Measurements from ENCODE around the gene SCN5A.

SCN5A gene

GRCh38 chr3:38599886-38600285 is 49.6 kb downstream of the SCN5A start:
- DNase-seq (ENCODE audit: low spot score): no peak

GRCh38 chr3:38598791-38599190 is 50.7 kb downstream of the SCN5A start:
- no peak for DNase-seq (ENCODE audit: low spot score)

DNA sequence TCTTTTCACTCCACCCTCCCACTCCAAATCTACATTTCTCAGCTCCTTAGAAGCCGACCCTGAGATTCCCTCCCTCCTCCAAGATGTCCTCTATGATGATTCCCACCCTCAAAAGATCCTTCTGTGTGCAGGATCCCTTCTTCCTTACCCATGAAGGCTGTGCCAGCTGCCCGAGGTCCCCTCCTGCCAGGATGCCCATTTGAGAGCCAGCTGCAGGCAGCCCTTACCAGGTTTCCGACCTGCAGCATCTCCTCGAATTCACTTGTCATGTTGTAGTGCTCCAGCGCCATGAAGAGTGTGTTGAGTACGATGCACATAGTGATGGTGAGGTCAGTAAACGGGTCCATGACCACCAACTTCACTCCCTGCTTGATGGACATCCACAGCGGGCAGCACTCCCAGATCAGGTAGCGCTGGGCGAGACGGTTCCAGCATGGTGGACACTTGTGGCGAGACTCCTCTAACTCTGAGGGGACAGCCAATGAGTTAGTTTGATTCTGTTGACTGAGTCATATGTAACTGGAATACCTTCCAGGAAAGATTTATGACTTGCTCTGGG is 51.9 kb downstream of the SCN5A start:
- DNase-seq (ENCODE audit: low spot score): no peak

GRCh38 chr3:38595393-38595792 is 54.1 kb downstream of the SCN5A start:
- DNase-seq (ENCODE audit: low spot score): no peak

DNA sequence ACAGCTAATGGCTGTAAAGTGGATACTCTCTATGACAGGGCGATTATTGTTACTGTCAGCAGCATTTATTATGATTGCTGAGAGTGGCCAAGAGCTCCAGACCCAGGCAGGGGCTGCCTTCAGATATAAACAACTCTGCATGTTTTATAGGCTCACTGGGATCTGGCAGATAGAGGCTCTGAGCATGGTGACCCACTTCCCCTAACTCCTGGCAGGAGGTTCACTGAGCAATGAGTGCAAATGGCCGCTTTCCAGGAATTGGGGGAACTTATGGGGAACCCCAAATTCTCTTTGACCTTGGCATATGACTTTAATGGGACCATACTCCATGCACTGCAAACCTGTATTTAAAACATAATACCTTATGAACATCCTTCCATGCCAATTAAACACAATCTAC is 59.0 kb downstream of the SCN5A start:
- no peak for DNase-seq (ENCODE audit: low spot score)

- no peak for DNase-seq (ENCODE audit: low spot score)
Measured at GRCh38 chr3:38588995-38589937, 60.2 kb downstream of the SCN5A start.

DNA sequence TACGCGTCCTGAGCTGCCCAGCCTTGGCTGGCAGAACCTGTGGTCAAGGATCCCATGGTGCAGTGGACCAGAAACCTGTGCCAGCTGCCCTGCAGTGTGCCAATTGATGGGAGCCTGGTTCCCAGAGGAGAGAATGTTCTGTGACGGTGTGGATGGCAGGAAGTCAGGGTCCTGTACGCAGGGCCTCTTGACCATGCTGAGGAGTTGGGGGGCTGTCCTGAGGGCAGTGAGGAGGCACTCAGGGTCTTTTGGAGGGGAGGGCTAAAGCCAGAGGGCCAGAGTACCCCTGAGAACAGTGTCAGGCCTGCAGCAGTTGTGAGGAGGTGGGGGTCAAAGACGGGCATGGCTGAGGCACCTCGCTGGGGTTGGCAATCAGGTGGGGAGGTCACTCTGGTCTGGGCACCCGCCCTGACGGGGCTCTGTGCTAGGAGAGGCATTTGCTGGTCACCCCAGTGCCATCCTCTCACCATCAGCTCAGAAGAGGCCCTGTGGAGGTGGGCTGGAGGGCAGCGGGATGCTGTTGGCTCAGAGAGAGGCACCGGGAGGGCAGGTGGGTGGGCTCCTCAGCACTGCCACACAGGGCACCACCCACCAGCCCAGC is 61.0 kb downstream of the SCN5A start:
- DNase-seq (ENCODE audit: low spot score): no peak

DNA sequence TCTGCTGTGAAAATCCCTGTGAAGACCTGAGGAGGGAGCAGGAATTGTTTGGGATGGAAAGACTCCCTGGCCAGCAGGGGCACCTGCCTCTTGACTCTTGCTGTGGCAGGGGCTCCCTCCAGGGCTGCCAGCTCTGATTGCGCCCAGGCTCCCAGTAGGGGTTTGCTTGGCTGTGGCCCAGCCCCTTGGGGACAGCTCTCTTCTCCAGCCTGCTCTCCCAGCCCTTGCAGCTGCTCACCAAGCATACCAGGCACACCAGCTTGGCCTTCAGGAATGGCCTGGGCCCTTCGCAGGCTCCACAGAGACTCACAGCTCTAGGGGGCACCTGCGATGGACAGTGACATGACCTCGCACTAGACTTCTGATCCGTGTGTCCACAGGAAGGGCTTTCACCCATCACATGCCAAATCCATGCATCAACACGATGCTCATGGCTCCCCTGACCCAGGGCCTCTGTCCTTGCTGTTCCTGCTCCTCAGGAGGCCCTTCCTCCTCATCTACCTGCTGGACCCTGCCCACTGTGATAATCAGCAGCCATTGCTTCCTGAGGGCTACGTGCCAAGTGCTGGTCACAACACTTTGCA is 61.8 kb downstream of the SCN5A start:
- DNase-seq (ENCODE audit: low spot score): no peak

GRCh38 chr3:38586546-38587520 is 62.7 kb downstream of the SCN5A start:
- DNase-seq (ENCODE audit: low spot score): no peak

GRCh38 chr3:38585791-38586420 is 63.6 kb downstream of the SCN5A start:
- DNase-seq (ENCODE audit: low spot score): no peak

DNA sequence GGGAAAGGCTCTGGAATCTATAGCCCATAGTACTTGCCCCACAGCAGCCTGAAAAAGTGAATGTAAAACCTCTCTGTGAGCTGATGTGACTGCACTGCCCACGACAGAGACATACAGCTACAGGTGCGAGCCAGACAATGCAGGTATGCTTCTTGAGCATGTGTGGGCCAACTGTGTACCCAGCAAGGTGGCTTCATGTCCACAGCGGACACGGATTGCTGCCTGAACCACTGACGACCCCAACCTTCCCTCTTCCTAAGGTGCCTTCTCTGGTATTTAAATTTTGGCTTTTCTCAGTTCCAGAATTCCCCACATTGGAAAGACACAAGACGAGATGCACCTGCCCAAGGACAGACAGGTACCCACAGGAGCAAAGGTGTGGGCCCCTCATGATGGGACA is 65.8 kb downstream of the SCN5A start:
- no peak for DNase-seq (ENCODE audit: low spot score)

- DNase-seq (ENCODE audit: low spot score): no peak
Measured at GRCh38 chr3:38582941-38583645, 66.4 kb downstream of the SCN5A start.

DNA sequence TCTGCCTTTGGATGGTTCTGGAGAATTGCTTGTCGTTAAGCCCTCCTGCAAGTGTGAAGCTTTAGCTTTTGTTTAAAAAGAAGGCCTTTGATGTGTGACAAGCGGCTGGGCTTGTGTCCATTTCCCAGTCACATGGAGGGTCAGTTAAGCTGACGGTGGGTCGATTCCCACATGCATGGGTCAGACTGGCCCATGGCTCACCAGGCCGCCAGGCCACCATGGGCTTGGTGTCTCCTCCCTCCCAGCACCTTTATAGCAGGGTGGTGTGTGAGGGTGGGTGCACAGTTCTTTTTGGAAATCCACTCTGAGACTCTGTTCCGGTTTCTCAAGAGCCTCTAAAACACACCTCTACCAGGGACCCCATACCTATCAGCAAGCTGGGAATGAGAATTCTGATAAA is 67.2 kb downstream of the SCN5A start:
- no peak for DNase-seq (ENCODE audit: low spot score)

- no peak for DNase-seq (ENCODE audit: low spot score)
Measured at GRCh38 chr3:38581774-38582173, 67.7 kb downstream of the SCN5A start.

- DNase-seq (ENCODE audit: low spot score): no peak
Measured at GRCh38 chr3:38580450-38581382, 68.8 kb downstream of the SCN5A start.

DNA sequence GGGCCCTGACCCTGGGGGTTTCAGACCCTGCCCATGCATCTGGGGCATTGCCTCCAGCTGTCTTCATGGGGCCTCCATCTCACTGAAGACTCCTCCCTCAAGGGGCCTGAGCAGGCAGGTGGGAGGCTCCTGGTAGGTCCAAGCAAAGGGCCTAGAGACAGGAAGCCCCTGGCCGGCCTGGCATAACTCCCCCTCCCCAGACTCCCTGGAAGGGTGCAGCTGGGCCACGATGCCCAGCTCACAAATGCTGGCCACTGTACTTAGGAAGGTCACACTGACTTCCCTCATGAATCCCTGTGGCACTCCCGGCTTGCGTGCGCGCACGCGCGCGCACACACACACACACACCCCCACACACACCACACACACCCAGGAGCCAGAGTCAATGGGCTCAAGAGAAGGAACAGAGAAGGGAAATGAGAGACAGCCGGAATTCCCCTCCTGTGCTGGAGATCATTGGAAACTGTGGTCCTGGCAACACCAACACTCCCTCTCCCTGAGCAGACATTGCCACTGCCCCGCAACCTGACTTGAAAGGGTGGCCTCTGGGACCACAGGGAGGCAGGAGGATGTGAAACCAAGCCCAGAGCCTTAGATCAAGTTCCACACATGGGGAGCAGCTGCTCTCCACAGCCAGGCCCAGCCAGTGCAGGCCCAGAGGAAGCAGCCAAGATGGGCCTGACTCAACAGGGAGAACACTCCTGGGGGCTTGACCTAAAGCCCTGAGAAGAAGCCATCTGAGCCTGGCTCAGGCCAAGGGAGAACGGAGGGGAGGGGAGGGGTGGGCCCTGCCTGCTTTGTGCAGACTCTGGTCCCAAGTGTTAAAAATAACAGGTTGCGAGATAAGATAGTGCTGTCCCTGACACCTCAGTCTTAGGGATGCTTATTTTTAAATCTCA is 69.7 kb downstream of the SCN5A start:
- no peak for DNase-seq (ENCODE audit: low spot score)

GRCh38 chr3:38579141-38579540 is 70.3 kb downstream of the SCN5A start:
- no peak for DNase-seq (ENCODE audit: low spot score)

DNA sequence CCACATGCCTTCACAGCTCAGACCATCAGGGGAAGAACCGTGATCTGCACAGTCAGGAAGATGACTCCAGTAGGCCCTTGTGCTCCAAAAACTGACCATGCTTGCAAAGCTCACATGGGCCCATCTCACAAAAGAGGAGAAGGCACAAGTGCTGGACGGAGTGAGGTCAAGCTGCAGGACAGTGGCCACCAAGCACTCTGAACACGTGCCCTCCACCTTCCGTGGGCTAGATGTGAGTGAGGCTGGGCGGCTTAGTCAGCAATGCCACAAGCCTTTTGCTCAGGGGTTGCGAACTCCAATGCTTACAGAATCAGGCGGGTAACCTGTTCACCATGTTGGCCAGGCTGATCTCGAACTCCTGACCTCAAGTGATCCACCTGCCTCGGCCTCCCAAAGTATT is 70.9 kb downstream of the SCN5A start:
- DNase-seq (ENCODE audit: low spot score): no peak
